SK-N-DZ (cell line): ENCODE results near the gene WWOX.

Source experiments
- DNase-seq: peaks from one replicate; pipeline ENCODE4 v3.0.0-alpha.2; 2015; ENCODE audit warnings: low spot score

Gene WWOX

GRCh38 chr16:78836802-78837491 lies 737.5 kb downstream of the WWOX start:
- no peak for DNase-seq

- DNase-seq: no peak
Measured at GRCh38 chr16:78837706-78838105, 738.3 kb downstream of the WWOX start.

- no peak for DNase-seq
Measured at GRCh38 chr16:78838276-78838675, 738.8 kb downstream of the WWOX start.

- no peak for DNase-seq
Measured at GRCh38 chr16:78842950-78843349, 743.5 kb downstream of the WWOX start.

- no peak for DNase-seq
Measured at GRCh38 chr16:78843978-78844377, 744.5 kb downstream of the WWOX start.

GRCh38 chr16:78844682-78845081 lies 745.2 kb downstream of the WWOX start:
- DNase-seq: no peak

- DNase-seq: no peak
Measured at GRCh38 chr16:78851266-78851665, 751.8 kb downstream of the WWOX start.

GRCh38 chr16:78852081-78852635 lies 752.7 kb downstream of the WWOX start:
- no peak for DNase-seq

- DNase-seq: no peak
Measured at GRCh38 chr16:78862022-78862421, 762.6 kb downstream of the WWOX start.

- no peak for DNase-seq
Measured at GRCh38 chr16:78866521-78866920, 767.1 kb downstream of the WWOX start.

- no peak for DNase-seq
Measured at GRCh38 chr16:78869492-78869891, 770.0 kb downstream of the WWOX start.

GRCh38 chr16:78871241-78871640 lies 771.8 kb downstream of the WWOX start:
- DNase-seq: no peak

- no peak for DNase-seq
Measured at GRCh38 chr16:78876671-78877070, 777.2 kb downstream of the WWOX start.

- DNase-seq: no peak
Measured at GRCh38 chr16:78877114-78877655, 777.7 kb downstream of the WWOX start.

- DNase-seq: no peak
Measured at GRCh38 chr16:78878570-78878969, 779.1 kb downstream of the WWOX start.

- DNase-seq: no peak
Measured at GRCh38 chr16:78879011-78879410, 779.6 kb downstream of the WWOX start.

GRCh38 chr16:78882150-78882549 lies 782.7 kb downstream of the WWOX start:
- no peak for DNase-seq

- no peak for DNase-seq
Measured at GRCh38 chr16:78882751-78883150, 783.3 kb downstream of the WWOX start.

- no peak for DNase-seq
Measured at GRCh38 chr16:78884204-78884603, 784.8 kb downstream of the WWOX start.

- DNase-seq: no peak
Measured at GRCh38 chr16:78889346-78889745, 789.9 kb downstream of the WWOX start.

- no peak for DNase-seq
Measured at GRCh38 chr16:78890373-78890895, 791.0 kb downstream of the WWOX start.

- no peak for DNase-seq
Measured at GRCh38 chr16:78892951-78893733, 793.7 kb downstream of the WWOX start.
